Astrocyte of the spinal cord (primary cell): Measurements from ENCODE around the gene FBXO2.

Source experiments
- DNase-seq: peaks from one replicate; pipeline ENCODE4 v3.0.0; 2011; ENCODE audit warnings: low read depth, low spot score
- H3K4me3 ChIP-seq: 2 replicates; pipeline ENCODE4 v1.5.1; 2011; ENCODE audit warnings: low read depth, mild to moderate bottlenecking, low read length, moderate library complexity
- CTCF ChIP-seq: IDR thresholded peaks from 2 replicates; pipeline ENCODE4 v1.5.1; 2012; ENCODE audit warnings: low read depth, mild to moderate bottlenecking, low read length, inconsistent platforms
- in situ Hi-C: cut with HindIII; loops from 2 replicates; pipeline ENCODE4 v1.10.0; 2017; ENCODE audit warnings: low sequenced_read_pairs

Gene FBXO2

DNA sequence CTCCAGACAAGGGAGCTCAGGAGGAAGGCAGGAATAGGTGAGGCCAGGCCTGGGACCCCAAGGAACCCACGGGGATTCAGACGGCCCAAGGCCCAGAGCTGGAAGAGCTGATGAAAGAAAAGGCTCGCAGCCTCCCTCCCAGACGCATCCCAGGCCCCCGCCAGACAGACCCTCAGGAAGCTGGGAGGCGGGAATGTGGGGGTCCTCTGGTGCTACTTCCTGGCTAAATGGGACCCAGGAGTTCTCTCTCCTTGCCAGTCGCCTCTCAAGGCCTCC lies 430 bp downstream of the FBXO2 start:
- in situ Hi-C loops: no loop called here
- peak overlapping the region; percentile 59 for H3K4me3 ChIP-seq
- DNase-seq: no peak
- TF ChIP-seq CTCF: no peak

GRCh38 chr1:11653101-11653860 lies 948 bp downstream of the FBXO2 start:
- DNase-seq: no peak
- in situ Hi-C loops: no loop called here
- no peak for TF ChIP-seq CTCF
- no peak overlapping the region for H3K4me3 ChIP-seq

GRCh38 chr1:11652203-11652780 lies 1.9 kb downstream of the FBXO2 start:
- TF ChIP-seq CTCF: no peak
- in situ Hi-C loops: no loop called here
- no peak for DNase-seq
- no peak overlapping the region for H3K4me3 ChIP-seq

DNA sequence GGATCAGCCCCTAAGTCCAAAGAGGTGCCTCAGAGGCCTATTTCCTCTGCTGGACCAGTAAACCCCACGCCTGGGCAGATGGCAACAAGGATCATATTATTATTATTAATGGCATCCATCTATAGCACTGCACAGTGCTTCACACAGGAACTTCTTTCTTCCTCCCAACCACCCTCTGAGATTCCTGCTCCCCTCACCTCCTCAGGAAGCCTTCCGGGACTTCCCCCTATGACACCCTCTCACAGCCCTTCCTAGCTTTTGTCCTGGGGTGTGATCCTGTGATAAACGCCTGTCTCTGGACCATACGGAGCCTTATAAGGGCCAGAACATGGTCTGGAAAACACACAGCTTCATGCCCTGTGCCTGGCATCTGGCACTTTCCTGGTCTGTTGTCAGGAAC lies 3.2 kb downstream of the FBXO2 start:
- no peak overlapping the region for H3K4me3 ChIP-seq
- in situ Hi-C loops: no loop called here
- no peak for TF ChIP-seq CTCF
- no peak for DNase-seq

DNA sequence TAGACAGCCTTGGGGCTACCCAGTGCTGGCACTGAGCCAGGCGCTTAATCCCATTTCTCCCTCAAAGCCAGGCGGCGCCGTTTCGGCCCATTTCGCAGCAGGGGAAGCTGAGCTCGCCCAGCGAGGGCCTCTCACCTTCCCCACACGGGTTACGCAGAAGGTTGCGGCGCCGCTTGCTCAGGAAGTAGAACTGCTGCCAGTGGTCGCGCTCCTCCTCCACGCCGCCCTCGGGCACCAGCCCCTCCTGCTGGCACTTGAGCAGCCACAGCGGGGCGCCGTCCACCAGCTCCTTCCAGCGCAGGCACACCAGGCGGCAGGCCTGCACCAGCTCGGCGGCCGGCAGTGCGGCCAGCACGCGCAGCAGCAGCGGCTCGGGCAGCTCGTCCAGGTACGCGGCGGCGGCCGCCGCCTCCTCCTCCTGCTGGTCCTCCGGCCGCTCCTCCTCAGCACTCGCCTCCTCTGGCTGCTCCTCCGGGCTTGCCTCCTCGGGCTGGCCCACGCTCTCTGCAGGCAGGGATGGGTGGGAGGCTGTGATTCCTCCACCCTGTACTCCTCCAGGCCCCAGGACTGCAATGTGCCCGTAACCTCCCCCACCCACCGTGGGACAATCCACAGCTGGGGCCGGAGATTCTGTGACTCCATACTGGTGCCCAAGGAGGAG lies 3.8 kb downstream of the FBXO2 start:
- in situ Hi-C loops: no loop called here
- DNase-seq: peak; percentile 60
- no peak overlapping the region for H3K4me3 ChIP-seq
- peak; percentile 53 for TF ChIP-seq CTCF

DNA sequence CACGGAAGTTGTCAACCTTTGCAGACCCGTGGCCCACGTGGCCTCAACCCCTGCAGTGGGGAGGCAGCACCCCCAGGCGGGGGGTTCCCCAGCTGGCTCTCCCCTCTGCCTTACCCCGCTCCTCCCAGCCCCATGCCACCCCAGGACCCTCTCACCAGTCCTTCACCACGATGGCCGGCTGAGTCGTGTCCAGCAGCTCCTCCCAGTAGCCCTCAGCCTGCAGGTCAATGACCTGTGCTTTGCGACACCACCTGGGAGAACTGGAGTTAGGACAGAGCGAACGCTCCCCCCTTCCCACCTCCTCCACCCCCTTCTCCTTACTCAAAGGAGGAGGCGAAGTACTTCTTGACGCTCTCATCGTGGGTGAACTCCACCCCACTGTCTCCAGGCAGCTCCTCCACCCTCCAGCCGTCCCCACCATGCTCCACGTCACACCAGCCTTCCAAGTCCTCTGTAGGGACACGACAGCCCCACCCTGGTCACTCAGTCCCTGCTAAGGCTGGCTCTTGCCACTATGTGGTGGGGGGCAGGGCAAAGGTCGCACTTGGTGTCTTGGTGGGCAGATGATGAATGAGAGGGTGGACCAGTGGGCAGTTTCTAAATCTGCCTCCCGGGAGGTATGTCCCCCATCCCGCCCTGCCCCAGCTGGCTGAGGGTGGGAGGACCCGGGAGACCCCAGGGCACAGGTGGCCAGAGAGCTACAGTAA lies 4.5 kb downstream of the FBXO2 start:
- TF ChIP-seq CTCF: no peak
- no peak overlapping the region for H3K4me3 ChIP-seq
- in situ Hi-C loops: no loop called here
- DNase-seq: no peak
